Stimulated activated CD4-positive, alpha-beta T cell treated with anti-CD3 and anti-CD28 coated beads, Interleukin-4, amount 100 ng/mL, for 48 hours (primary cell): ENCODE results near the gene ACAP3.
"Not testable (repeated sequence)": the region's sequence is repeated elsewhere in the genome, so short reads cannot be mapped to it uniquely, and the experiment has no call there.

Experiments used
- DNase-seq, 2 donors: peaks; one replicate each; pipeline ENCODE4 v3.0.0-alpha.2; 2020; ENCODE audit warnings: low read depth in 2 of 2

ACAP3 gene

DNA sequence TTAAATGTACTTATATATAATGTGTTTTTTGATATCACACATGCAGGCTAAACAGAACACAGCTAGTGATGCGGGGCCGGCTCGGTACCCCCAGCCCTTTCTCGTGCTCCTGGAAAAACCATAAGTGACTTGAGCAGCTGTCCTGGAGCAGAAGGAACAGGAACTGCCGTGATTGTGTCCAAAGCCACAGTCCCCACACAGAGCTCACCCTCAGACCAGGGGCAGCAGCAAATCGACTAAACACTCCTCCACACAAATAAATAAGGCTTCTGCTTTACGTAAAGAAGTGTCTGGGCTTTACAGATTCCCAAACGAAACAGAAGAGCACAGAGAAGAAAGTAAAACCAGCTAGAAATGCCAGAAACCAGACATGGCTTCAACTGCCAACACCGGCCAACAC is 43.7 kb downstream of the ACAP3 start:
- DNase-seq, result no peak

DNA sequence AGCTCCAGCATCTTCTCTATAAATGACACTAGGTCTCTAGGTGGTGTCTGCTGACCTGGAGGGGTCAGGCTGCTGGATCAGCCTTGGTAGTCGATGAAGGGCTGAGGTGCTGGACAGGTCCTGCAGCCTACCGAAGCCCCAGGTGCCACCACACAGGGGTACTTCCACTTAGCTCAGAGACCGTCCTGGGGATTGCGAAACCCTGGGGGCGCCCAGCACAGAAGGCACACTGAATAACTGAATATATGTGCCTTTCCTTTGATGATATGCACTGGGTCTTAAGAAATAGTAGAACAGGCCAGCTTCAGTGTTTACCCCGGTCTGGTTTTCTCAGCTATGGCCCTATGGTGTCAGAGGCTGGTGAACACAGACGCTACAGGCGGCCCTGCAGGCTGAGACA is 45.0 kb downstream of the ACAP3 start:
- no peak for DNase-seq

DNA sequence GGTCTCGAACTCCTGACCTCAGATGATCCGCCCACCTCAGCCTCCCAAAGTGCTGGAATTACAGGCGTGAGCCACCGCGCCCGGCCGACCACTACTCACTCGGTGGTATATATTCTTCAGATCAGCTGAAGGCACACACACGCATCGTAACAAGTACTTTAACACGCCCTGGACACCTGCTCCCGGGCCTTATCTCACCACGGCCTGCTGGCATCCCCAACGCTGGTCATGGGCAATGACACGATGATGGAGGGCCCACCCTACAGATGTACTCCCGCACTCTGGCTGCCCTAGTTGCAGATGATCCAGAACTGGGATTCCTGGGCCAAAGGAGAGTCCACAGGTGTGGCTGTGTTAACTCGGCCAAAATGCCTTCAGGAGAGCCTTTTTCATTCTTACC is 45.7 kb downstream of the ACAP3 start:
- DNase-seq, result no peak

DNA sequence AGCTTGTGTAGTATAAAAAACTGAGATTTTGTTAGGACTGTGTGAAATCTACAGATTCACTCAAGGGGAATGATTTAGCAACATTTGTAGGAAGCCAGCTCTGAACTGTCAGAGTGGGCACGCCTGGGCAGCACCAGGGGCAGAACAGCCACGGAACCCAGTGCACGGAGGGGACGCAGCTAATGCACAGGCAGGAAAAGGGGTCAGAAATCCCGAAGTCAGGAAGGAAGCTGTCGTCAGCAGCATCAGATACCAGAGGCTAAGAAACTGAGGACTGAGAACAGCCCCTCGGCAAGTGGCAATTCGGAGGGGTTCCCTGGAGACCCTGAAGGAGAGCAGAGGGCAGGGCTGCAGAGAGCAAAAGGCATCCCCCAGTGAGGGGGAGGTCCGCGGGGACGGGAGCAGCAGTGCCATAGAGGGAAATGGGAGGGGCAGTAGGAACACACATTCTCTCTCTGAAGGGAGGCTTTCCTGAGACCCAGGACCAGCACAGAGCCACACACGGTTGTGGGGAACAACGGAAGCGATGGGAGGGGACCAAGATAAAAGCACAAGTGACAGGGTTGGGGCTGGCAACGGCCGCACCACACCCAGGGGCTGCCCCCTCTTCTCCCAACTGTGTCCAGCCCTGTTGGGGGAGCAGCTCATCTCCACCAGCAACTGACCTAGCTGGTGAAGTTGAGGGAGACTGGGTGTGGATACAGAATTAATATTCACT is 46.7 kb downstream of the ACAP3 start:
- no peak for DNase-seq

DNA sequence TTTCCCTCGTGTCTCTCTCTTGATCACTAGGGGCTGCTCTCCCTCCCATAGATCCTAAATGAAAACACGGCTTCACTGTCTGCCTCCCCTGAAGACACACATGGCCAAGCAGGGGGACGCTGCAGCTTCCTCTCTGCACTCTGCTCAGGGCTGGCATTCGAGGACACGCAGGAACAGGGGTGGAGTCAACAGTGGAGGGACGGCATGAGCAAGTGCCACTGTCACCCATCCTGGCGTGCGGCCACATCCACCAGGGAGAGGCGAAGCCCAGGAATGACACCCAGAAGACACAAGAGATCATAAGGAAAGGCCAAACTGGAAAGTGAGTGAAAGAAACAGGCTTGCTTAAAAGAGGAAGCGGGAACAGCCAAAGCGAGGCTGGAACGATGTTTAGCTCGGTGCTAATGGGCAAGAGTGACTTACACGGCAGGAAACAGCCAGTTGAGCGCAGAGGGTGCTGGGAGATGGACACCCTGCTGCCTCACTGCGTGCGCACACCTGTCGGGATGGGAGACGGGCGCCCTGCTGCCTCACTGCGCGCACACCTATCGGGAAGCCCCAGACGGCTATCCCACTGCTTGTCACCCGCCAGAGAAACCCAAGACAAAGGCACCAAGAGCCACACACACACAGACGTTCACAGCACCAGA is 47.7 kb downstream of the ACAP3 start:
- no peak for DNase-seq

DNA sequence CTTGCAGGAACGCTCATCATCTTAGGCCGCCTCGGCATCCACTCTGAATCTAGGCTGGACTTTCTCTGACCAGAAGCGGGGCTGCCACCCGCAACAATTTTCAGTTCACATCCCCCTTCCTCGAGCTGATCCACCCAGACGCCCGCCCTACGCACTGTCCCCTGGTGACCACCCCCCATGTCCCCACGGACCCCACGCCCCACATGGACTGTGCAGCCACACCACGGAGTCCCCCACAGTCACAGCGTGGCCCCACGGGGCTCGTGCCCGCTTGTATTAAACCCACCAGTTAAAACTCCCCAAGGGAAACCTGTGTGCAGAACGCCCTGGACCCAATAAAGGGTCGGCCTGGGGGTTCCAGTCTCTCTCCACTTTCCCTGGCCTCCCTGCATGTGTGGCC is 48.2 kb downstream of the ACAP3 start:
- no peak for DNase-seq

DNA sequence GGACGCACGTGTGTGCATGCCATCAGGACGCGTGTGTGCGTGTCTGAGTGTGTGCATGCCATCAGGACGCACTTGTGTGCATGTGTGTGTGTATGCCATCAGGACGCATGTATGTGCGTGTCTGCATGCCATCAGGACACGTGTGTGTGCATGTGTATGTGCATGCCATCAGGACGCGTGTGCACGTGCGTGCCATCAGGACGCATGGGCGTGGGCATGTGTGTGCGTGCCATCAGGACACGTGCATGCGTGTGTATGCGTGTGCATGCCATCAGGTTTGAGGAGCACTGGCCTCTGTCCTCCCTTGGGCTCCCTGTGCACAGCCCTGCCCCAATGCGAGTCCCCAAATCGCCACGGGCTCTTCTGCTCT is 48.6 kb downstream of the ACAP3 start:
- DNase-seq, result no peak

DNA sequence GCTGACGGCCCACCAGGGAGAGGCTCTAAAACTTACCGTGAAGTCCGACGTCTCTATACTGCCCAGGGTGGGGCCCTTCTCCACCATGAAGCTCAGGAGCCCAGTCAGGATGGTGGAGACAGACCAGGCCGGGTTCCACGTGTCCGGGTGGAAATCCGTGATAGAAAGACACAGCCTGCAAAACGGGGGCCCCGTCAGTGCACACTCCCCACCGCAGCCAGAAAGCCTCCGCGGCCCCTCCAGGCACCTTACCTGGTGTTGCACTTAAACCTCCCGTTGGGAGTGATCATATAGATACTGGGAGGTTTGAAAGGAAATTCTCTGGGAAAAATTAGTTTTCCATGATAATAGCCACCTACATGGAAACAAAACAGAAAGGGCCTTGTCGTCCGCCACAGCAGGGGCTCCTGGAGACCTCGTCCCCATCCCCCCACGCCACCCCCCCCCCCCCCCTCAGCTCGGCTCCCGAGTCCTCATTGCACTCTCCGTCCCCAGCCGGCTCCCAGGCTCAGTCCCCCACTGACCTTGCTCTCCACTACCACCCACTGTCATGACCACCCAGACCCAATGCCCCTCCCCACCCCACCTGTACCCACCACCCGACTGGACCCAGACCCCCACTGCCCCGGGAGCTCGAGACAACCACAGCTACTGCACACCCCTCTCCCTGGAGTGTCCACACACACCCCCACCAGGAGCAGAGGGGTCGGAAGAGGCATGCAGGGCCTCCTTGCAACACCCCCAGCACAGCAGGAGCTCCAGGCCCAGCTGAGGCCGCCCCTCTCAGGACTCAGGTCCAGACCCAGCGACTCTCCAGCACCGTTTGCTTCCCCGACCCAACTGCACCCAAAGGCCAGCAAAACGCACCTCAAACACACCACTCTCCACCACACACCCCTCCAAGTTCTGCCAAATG is 50.5 kb downstream of the ACAP3 start:
- no peak for DNase-seq

DNA sequence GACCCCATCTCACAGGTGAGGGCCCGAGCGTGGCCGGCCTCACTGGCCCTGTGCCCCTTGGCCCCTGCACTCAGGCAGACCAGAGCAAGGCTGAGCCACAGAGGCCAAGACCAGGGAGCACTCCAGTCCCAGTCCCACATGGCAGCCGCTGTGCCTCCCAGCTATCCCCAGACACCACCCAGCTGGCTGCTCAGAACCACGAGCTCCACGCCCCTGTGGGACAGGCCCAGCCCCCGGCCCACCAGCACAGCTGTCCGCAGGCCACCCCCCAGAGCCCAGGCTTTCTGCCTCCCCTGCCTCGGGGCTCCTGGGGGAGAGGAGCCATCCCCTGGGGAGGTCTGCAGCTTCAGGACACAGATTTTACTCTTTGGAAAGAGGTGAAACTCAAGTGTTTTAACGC is 52.1 kb downstream of the ACAP3 start:
- DNase-seq, result no peak

DNA sequence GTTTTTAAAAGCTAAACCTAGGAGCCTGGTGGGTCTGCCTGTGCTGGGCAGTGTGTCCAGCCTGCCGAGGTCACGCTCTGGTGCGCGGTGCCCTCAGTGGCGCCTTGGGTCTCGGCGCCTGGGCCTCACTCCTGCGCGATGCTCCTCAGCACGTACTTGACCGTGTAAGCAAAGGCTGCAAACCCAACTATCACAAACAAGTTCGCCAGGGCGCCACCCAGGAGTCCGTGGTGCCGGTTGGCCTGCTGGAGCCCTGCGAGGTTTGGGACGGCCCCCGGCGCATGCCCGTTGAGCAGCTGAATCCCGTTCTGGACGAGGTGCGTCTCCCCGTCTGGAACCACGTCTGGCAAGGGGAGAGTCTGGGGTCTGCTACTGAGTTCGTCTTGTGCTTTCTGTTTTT is 52.7 kb downstream of the ACAP3 start:
- DNase-seq, result no peak

DNA sequence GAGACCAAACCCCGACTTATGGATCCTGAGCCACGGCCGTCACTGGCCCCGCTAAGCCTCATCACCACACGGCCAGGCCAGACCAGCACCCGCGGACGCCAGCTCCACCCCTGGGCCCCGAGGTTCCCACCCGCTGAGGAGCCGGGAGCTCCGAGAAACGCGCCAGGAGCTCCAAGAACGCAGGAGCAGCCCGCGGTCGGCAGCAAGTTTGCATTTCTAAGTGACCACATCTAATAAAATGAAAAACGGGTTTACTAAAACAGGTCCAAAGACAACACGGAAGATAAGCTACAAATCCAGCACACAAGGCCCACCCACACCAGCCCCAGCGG is 53.1 kb downstream of the ACAP3 start:
- DNase-seq, result no peak

DNA sequence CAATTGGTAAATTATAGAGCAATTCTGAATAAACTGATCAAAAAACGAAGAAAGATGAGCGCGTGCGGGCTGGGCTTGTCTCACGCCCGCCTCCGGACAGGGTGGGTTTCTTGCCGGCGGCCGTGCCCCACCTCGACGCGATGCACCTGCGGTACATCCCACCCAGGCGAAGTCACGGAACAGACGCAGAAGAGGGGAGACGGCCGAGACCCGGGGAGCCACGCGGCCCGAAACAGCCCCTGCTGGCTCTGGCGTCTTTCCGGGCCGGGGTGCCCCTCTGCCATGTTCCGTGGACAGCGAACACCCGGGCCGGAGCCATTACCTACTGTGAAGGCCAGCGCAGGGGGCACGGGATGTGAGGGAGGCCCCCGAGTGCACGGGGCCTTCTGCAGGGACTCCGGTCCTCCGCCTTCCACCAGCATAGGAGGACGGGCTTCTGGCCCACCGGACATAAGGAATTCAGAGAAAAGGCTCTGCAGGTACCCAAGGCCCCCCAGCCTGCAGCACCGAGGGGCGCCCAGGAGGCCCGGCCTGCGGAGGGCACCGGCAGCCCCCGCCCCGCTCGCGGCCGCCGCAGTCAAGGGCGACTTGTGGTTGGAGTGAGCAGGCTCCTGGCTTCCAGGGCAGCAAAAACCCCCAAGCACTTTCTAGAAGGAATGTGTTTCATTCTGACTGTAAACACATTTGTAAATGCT is 53.6 kb downstream of the ACAP3 start:
- no peak for DNase-seq

DNA sequence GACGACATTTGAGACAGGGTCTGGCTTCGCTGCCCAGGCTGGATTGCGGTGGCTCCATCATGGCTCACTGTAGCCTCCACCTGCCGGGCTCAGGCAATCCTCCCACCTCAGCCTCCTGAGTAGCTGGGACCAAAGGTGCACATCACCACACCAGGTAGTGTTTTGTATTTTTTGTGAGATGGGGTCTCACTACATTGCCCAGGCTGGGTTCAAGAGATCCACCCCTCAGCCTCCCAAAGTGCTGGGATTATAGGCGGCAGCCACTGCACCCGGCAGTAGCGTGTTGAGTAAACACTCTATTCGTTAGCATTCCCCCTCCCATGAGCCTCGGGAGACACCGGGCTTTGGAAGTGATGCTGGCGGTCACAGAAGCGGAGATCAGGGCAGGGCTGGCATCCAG is 54.4 kb downstream of the ACAP3 start:
- DNase-seq, result no peak

DNA sequence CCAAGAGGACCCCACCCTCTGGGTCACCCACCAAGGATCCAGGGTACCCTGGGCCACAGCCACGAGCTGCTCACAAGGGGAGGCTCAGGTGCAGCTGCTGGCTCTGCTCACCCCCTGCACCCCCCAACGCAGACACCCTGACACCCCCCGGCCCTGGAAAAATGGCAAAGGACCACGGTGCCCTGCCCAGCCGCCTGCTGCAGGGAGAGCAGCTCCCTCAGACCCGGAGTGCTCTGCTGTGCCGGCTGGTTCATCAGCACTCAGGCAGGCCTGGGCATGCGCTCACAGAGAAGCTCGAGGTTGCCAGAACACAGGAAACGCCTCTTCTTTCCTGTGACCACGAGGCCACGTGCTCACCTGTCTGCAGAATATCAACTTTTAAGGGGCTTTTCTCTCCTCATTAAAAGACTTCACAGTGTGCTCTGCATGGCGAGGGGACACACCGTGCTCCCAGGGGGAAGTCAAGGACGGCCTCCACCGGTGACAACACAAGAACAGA is 56.9 kb downstream of the ACAP3 start:
- peak; percentile 42 for DNase-seq

DNA sequence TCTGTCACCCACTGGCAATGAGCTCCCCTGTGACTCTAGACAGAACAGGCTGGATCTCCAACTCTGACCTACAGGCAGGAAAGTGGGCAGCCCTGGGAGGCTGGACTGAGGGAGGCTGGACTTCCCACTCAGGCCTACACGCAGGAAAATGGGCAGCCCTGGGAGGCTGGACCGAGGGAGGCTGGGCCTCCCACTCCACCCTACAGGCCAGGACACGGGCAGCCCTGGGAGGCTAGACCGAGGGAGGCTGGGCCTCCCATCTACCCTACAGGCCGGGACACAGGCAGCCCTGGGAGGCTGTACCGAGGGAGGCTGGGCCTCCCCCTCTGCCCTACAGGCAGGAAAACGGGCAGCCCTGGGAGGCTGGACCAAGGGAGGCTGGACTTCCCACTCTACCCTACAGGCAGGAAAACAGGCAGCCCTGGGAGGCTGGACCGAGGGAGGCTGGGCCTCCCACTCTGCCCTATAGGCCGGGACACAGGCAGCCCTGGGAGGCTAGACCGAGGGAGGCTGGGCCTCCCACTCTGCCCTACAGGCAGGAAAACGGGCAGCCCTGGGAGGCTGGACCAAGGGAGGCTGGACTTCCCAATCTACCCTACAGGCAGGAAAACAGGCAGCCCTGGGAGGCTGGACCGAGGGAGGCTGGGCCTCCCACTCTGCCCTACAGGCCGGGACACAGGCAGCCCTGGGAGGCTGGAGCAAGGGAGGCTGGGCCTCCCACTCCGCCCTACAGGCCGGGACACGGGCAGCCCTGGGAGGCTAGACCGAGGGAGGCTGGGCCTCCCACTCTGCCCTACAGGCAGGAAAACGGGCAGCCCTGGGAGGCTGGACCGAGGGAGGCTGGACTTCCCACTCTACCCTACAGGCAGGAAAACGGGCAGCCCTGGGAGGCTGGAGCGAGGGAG is 59.5 kb downstream of the ACAP3 start:
- DNase-seq, result not testable (repeated sequence)

DNA sequence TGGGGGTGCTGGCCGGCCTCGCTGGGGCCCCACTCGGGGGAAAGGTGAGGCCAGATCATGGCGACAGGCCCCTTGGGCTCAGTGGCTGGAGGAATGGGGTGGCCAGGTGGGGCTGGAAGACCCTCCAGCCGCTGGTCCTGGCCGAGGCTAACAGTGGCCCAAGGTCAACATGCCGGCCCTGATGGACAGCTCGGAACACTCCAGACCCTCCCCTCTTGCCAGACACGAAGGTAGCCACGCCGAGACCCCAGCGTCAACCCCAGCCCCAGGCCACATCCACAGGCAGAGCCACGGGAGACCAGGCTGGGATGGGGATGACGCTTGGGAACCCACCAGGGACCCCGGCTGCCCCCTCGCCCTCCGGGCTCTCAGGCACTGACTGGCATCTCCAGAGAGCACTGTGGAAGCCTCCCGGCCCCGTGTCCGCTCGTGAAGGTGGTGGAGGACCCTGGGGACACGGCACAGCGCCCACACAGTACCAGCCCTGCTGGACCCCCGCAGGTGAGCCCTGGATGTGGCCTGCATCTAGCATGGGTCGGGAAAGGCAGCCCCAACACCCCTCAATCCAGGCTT is 60.3 kb downstream of the ACAP3 start:
- no peak for DNase-seq

DNA sequence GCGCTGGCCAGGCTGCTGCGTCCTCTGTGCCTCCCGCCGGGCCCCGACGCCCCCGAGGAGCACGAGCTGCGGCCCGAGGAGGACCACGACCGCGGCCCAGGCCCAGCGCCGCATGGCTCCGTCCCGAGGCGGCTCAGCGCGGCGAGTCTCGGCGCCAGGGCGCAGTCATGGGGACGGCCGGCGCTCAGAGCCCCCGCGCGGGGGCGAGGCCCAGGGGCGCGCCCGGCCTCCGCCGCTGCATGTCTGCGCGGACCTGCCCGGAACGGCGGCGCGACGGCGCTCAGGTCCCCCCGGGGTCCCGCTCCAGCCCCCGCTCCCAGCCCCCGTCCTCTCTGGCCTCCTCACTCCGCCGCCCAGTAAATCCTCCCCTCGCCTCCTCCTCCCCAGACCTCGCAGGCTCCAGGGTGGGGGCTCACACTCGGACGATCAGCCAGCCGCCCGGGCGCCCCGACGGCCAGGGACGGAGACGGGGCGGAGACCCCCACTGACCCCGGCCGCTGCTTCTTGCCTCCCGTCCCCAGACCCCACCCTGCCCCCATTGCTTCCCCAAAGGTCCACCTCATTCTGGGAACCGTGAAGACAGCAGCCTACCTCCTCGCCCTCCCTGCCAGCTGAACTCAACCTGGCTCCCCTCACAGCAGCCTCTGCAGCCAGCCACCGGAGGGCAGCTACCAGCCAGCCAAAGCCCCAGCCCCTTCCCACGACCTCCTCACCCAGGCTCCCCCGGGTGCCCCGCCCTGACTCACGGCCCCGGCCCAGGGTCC is 61.0 kb downstream of the ACAP3 start, which contains the start of gene C1QTNF12:
TSS of gene C1QTNF12 (minus strand) at position 146 of the 764 bp plus-strand sequence. CDS start at position 114, 32 bp downstream.
- no peak for DNase-seq

DNA sequence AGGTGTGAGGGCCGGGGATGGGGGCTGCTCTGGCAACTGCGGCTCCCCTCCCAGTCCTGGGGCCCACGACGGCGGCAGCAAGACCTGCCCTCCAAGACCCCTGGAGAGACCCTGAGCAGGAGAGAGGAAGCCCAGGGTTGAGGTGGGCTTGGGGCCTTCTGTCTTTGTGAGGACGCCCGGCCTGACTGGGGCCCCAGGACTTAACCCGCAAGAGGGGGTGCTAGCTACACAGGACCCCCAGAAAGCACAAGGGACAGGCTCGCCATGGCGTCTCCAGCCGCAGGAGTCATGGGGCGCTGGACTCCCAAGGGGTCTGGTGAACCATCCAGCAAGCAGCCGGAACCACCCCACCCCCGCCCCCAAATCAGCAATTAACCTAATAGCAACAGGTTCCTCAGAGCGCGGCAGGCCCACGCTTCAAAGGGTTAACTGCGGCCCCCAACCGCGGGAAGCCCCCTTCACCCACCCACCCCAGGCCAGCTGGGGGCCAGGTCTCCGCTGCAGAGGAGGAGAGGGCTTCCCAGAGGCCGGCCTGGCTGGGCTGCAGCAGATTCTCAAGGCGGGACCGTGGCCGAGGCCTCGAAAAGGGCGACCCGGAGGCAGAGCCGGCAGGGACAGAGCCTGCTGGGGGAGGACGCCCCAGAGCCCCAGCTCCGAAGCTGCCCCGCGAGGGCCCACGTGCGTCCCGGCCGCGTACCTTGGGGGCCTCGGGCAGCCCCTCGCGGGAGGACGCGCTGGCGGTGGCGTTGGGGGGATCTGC is 61.7 kb downstream of the ACAP3 start:
- DNase-seq, result no peak
